ENCODE measurements around the gene TMEM237.

DNA sequence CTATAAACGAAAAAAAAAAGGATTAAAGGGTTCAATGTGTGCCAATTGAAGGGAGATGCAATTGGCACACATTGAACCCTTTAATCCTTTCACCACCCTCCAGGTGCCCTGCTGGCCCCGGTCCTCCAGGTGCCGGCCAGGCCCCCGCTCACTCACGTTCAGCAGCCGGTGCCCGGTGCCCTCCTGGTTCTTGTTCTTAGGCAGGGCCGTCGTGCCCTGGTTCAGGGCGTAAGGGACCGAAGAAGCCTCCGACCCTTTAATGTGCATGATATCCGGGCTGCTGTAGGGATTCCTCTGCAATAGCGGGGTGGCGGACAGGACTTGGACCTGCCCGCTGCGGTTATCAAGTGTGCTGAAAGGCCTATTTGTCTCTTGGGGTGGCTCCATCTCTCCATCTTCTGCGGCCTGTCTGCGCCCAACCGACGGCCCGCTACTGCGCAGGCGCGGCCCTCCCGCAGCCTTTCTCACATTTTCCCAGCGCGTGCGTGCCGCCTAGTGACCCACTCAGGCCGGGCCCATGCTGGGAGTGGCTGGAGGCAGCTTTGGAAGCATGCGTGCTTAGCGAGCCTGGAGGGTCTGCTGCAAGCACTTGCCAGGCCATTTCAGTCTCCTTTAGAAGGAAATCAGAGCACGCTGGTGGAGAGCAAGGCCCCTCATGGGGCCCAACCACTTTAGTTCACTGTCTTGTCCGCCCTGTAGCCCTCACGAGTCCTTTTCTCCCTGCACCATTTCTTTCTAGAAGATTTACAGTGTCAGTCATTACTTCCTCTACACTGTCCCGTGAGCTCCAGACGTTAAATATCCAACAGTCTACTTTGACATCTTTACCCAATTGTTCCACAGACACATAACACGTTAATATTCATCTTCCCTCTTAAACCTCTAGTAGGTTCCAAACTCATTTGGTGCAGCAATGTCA lies 24.3 kb downstream of the TMEM237 start:
- TF ChIP-seq, protein P1, sequence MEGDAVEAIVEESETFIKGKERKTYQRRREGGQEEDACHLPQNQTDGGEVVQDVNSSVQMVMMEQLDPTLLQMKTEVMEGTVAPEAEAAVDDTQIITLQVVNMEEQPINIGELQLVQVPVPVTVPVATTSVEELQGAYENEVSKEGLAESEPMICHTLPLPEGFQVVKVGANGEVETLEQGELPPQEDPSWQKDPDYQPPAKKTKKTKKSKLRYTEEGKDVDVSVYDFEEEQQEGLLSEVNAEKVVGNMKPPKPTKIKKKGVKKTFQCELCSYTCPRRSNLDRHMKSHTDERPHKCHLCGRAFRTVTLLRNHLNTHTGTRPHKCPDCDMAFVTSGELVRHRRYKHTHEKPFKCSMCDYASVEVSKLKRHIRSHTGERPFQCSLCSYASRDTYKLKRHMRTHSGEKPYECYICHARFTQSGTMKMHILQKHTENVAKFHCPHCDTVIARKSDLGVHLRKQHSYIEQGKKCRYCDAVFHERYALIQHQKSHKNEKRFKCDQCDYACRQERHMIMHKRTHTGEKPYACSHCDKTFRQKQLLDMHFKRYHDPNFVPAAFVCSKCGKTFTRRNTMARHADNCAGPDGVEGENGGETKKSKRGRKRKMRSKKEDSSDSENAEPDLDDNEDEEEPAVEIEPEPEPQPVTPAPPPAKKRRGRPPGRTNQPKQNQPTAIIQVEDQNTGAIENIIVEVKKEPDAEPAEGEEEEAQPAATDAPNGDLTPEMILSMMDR (IDR thresholded peaks at IDR 0.05) = peak in 1 of 4 donors; percentile 33
- no peak for TF ChIP-seq POLR2A (IDR thresholded peaks at IDR 0.05)

All from right lobe of liver (tissue), 4 donors.